H1 (cell line): ENCODE data around the gene SHISA9. TPM values are rescaled to one million over a fixed set of nuclear protein-coding genes. Genes with fewer than 3 reads are reported as not detected.

ENCODE experiments used
- CTCF ChIA-PET: fragments of 300-600 bp; sonication (Branson Sonifier 250); formaldehyde crosslinking; loops from one replicate; lab custom pipeline; 2021; ENCODE audit not compliant: partially characterized antibody; lab: Charles Lee
- POLR2A ChIA-PET: fragments of 300-600 bp; sonication (Branson Sonifier 250); formaldehyde crosslinking; loops from one replicate; lab custom pipeline; 2021; ENCODE audit warnings: inconsistent platforms; ENCODE audit not compliant: partially characterized antibody; lab: Charles Lee
- DNase-seq, 2 experiments: peaks; one replicate each; pipeline versions ENCODE4 v3.0.0 to v3.0.0-alpha.2; 2010 to 2022; ENCODE audit warnings: low spot score in 2 of 2, low read depth in 1 of 2, mixed read lengths in 1 of 2
- FAIRE-seq: peaks from 2 replicates; lab custom pipeline; 2011; peaks lifted over from hg19 to GRCh38; lab: Jason Lieb, UNC
- H2AFZ ChIP-seq: 2 replicates; pipeline ENCODE4 v1.8.1; 2012; ENCODE audit warnings: low read length, inconsistent platforms
- H2AK5ac ChIP-seq: 2 replicates; pipeline ENCODE4 v1.6.1; 2013; ENCODE audit warnings: low read depth, low read length
- H2BK120ac ChIP-seq: replicated peaks from 2 replicates; pipeline ENCODE3; 2013; ENCODE audit warnings: low read depth, low read length, inconsistent platforms
- H2BK12ac ChIP-seq: 2 replicates; pipeline ENCODE4 v1.6.1; 2013; ENCODE audit warnings: low read depth, low read length
- H2BK15ac ChIP-seq: 2 replicates; pipeline ENCODE4 v1.6.1; 2013; ENCODE audit warnings: low read length
- H2BK20ac ChIP-seq: 2 replicates; pipeline ENCODE4 v1.6.1; 2013; ENCODE audit warnings: low read length
- H2BK5ac ChIP-seq: 2 replicates; pipeline ENCODE4 v1.6.1; 2013; ENCODE audit warnings: low read depth, low read length
- H3K14ac ChIP-seq: 2 replicates; pipeline ENCODE4 v1.6.1; 2013; ENCODE audit warnings: inconsistent platforms; ENCODE audit not compliant: insufficient read length
- H3K18ac ChIP-seq: 2 replicates; pipeline ENCODE4 v1.6.1; 2013; ENCODE audit warnings: low read length; ENCODE audit errors: extremely low read depth
- H3K23ac ChIP-seq: 2 replicates; pipeline ENCODE4 v1.6.1; 2013; ENCODE audit warnings: inconsistent platforms; ENCODE audit not compliant: insufficient read length
- H3K23me2 ChIP-seq: 2 replicates; pipeline ENCODE4 v1.6.1; 2013; ENCODE audit warnings: low read depth, low read length
- H3K27ac ChIP-seq: 2 replicates; pipeline ENCODE4 v1.6.1; 2011; ENCODE audit warnings: low read depth, low read length, inconsistent platforms
- H3K27me3 ChIP-seq, 4 experiments: replicated peaks in 1 of 4; 1 replicate in 1 of 4; 2 replicates in 3 of 4; pipeline versions ENCODE4 v1.6.1 to v1.8.1; 2011 to 2013; ENCODE audit warnings: low read length in 3 of 4, mild to moderate bottlenecking in 3 of 4, inconsistent platforms in 2 of 4, mixed read lengths in 2 of 4, moderate library complexity in 1 of 4; ENCODE audit not compliant: control insufficient read depth in 3 of 4, insufficient read depth in 3 of 4; ENCODE audit errors: extremely low read depth in 1 of 4
- H3K36me3 ChIP-seq, 4 experiments: 2 replicates each; pipeline versions ENCODE4 v1.6.1 to v1.8.1; 2011 to 2013; ENCODE audit warnings: mild to moderate bottlenecking in 4 of 4, low read length in 3 of 4, moderate library complexity in 2 of 4, control low read depth in 1 of 4, inconsistent platforms in 1 of 4; ENCODE audit not compliant: insufficient read depth in 4 of 4, control insufficient read depth in 2 of 4
- H3K4ac ChIP-seq: replicated peaks from 2 replicates; pipeline ENCODE3; 2013; ENCODE audit warnings: low read length, low read depth, mixed read lengths, inconsistent platforms; ENCODE audit not compliant: insufficient read length
- H3K4me1 ChIP-seq, 4 experiments: replicated peaks in 1 of 4; 1 replicate in 1 of 4; 2 replicates in 3 of 4; pipeline versions ENCODE4 v1.6.1 to v1.8.1; 2011 to 2013; ENCODE audit warnings: low read length in 3 of 4, inconsistent platforms in 2 of 4, mixed read lengths in 1 of 4; ENCODE audit not compliant: insufficient read depth in 4 of 4, control insufficient read depth in 3 of 4
- H3K4me2 ChIP-seq, 2 experiments: 2 replicates each; pipeline versions ENCODE4 v1.6.1 to v1.8.1; 2011 to 2013; ENCODE audit warnings: low read depth in 2 of 2, low read length in 2 of 2, control low read depth in 1 of 2, inconsistent platforms in 1 of 2, mild to moderate bottlenecking in 1 of 2; ENCODE audit not compliant: insufficient read depth in 1 of 2
- H3K4me3 ChIP-seq, 4 experiments: fragments of 200-600, 300-600 bp in 1 of 4; sonication (generic), shearing (Covaris generic), sonication (Bioruptor Twin) in 1 of 4; 2 replicates each; pipeline versions ENCODE4 v1.5.1 to v1.8.1; 2011 to 2016; ENCODE audit warnings: low read length in 4 of 4, low read depth in 3 of 4, control low read depth in 2 of 4, inconsistent platforms in 2 of 4, mild to moderate bottlenecking in 2 of 4, mixed read lengths in 1 of 4, moderate library complexity in 1 of 4; ENCODE audit not compliant: insufficient read depth in 2 of 4; ENCODE audit errors: extremely low read depth in 1 of 4
- H3K56ac ChIP-seq: replicated peaks from 2 replicates; pipeline ENCODE3; 2013; ENCODE audit warnings: low read depth, mild to moderate bottlenecking, mixed read lengths, low read length, inconsistent platforms; ENCODE audit not compliant: insufficient read length
- H3K79me1 ChIP-seq: 2 replicates; pipeline ENCODE4 v1.6.1; 2013; ENCODE audit warnings: low read depth, low read length, control low read depth
- H3K79me2 ChIP-seq, 2 experiments: 2 replicates each; pipeline versions ENCODE4 v1.6.1 to v1.8.1; 2012 to 2013; ENCODE audit warnings: low read length in 2 of 2, mild to moderate bottlenecking in 2 of 2, inconsistent platforms in 1 of 2; ENCODE audit not compliant: insufficient read depth in 2 of 2, control insufficient read depth in 1 of 2
- H3K9ac ChIP-seq, 4 experiments: replicated peaks in 1 of 4; 1 replicate in 1 of 4; 2 replicates in 3 of 4; pipeline versions ENCODE4 v1.6.1 to v1.8.1; 2011 to 2013; ENCODE audit warnings: low read depth in 3 of 4, low read length in 3 of 4, control low read depth in 2 of 4, mild to moderate bottlenecking in 2 of 4, moderate library complexity in 2 of 4, inconsistent platforms in 1 of 4; ENCODE audit errors: extremely low read depth in 1 of 4
- H3K9me3 ChIP-seq, 2 experiments: 2 replicates each; pipeline versions ENCODE4 v1.6.1 to v1.8.1; 2012 to 2013; ENCODE audit warnings: mild to moderate bottlenecking in 2 of 2, moderate library complexity in 2 of 2, control low read depth in 1 of 2, inconsistent platforms in 1 of 2, low read depth in 1 of 2, low read length in 1 of 2, mixed read lengths in 1 of 2; ENCODE audit not compliant: insufficient read depth in 2 of 2
- H4K20me1 ChIP-seq, 2 experiments: replicated peaks in 1 of 2; 2 replicates each; pipeline versions ENCODE3 to v1.8.1; 2011 to 2013; ENCODE audit warnings: inconsistent platforms in 2 of 2, low read length in 2 of 2, mild to moderate bottlenecking in 1 of 2; ENCODE audit not compliant: insufficient read depth in 2 of 2, control insufficient read depth in 1 of 2
- H4K5ac ChIP-seq: 2 replicates; pipeline ENCODE4 v1.6.1; 2013; ENCODE audit warnings: low read length, low read depth, mixed read lengths, inconsistent platforms; ENCODE audit not compliant: insufficient read length
- H4K8ac ChIP-seq: 2 replicates; pipeline ENCODE4 v1.8.0; 2013; ENCODE audit warnings: mild to moderate bottlenecking, moderate library complexity, low read length, inconsistent platforms; ENCODE audit not compliant: insufficient read depth; ENCODE audit errors: extremely low read depth
- H4K91ac ChIP-seq: replicated peaks from 2 replicates; pipeline ENCODE3; 2013; ENCODE audit warnings: low read length, mixed read lengths, inconsistent platforms; ENCODE audit not compliant: insufficient read length
- CBX5 ChIP-seq: fragments of 300-800, 300-1000 bp; sonication (generic); IDR thresholded peaks from 2 replicates; pipeline ENCODE4 v1.7.1; 2016; ENCODE audit warnings: antibody characterized with exemption, low read length, low read depth
- CBX8 ChIP-seq: fragments of 300-800, 300-1000 bp; sonication (generic); IDR thresholded peaks from 2 replicates; pipeline ENCODE4 v1.7.1; 2016; ENCODE audit warnings: low read depth, low read length, borderline replicate concordance
- JUN ChIP-seq: IDR thresholded peaks from 2 replicates; pipeline ENCODE4 v1.6.1; 2011; ENCODE audit warnings: low read depth, mild to moderate bottlenecking, improper control_type of control experiment, low read length
- KDM4A ChIP-seq: IDR thresholded peaks from one replicate; pipeline ENCODE4 v1.7.1; 2012; ENCODE audit warnings: low read depth, mild to moderate bottlenecking, moderate library complexity, low read length, inconsistent platforms; ENCODE audit not compliant: severe bottlenecking
- MAFK ChIP-seq: IDR thresholded peaks from 2 replicates; pipeline ENCODE4 v1.6.1; 2012; ENCODE audit warnings: low read depth, mild to moderate bottlenecking, improper control_type of control experiment, low read length
- RBBP5 ChIP-seq: IDR thresholded peaks from 2 replicates; pipeline ENCODE4 v1.7.1; 2012; ENCODE audit warnings: low read depth, mild to moderate bottlenecking, inconsistent platforms, low read length, moderate library complexity, borderline replicate concordance
- SRF ChIP-seq: IDR thresholded peaks from 2 replicates; pipeline ENCODE4 v1.6.1; 2011; ENCODE audit warnings: mild to moderate bottlenecking, low read depth, low read length, moderate library complexity
- WGBS, 2 experiments: shearing (Covaris generic) in 1 of 2; methylation state at CpG; one replicate each; pipeline versions ENCODE4 v1.1.6 to v1.1.7; 2013 to 2015; ENCODE audit warnings: low lambda C conversion rate in 2 of 2, mixed read lengths in 2 of 2, inconsistent platforms in 1 of 2, low coverage in 1 of 2, missing lambda C conversion rate in 1 of 2; ENCODE audit not compliant: insufficient replicate concordance in 2 of 2, insufficient coverage in 1 of 2, insufficient read length in 1 of 2; ENCODE audit errors: extremely low coverage in 1 of 2, missing lambda C conversion rate in 1 of 2; 5-methylcytosine and 5-hydroxymethylcytosine counted together
- polyA plus RNA-seq, 7 experiments: library from polyadenylated mRNA; depleted of rRNA in 3 of 7; stranded (reverse) in 5 of 7; unstranded in 2 of 7; fragments of >200 nt in 5 of 7; fragments of 200-250 nt in 2 of 7; gene quantifications; 1 replicate in 5 of 7; 2 replicates in 1 of 7; 4 replicates in 1 of 7; pipeline versions ENCODE4 v1.2.1 to v1.2.3, GENCODE V29; 2011 to 2013; ENCODE audit warnings: missing spikeins in 2 of 7, mixed read lengths in 2 of 7
- total RNA-seq: library from RNA; stranded (reverse); fragmentation: NEBNext Ultra II Directional; extraction: Animal tissue kit (Norgen Biotek cat#: 25700); gene quantifications from 2 replicates; pipeline ENCODE4 v1.2.1, GENCODE V29; 2021
- TF ChIP-seq, protein P1 (sequence below), 3 experiments: IDR thresholded peaks; 1 replicate in 2 of 3; 2 replicates in 1 of 3; pipeline versions ENCODE4 v1.5.1 to v1.6.1; 2011; ENCODE audit warnings: low read length in 3 of 3, mild to moderate bottlenecking in 3 of 3, inconsistent platforms in 2 of 3, low read depth in 1 of 3, moderate library complexity in 1 of 3; ENCODE audit not compliant: insufficient read depth in 1 of 3; ENCODE audit errors: control extremely low read depth in 1 of 3

Gene SHISA9
- total and polyA plus RNA-seq, 2 of the 8 experiments (the other 6 are each of a cell fraction or from before 2014, with no cell fraction given): 25.6 to 39.8 TPM

DNA sequence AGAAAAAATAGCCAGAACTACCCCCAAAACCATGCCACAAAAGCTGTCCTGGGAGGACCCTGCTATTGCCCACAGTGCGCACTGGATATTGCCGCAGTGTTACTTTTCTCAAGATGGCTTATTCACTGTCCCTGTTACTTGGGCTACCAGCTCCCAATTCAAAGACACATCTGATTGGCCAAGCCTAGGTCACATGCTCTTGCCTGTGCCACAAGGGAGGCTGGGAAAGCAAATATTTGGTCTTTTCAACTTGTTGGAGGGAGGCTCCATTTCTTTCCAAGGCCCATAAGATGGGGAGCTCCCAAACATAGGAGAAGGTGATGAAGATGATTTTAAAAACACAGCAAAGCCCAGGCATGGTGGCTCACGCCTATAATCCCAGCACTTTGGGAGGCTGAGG is 257.0 kb downstream of the SHISA9 start:
- H3K23me2 ChIP-seq: peaks cover 4% of the 10 kb centered on the region; the same call in 1 of the 2 replicates
- FAIRE-seq: no peak
- 91% methylated on average over 3 of the region's 3 CpGs; no CpG with 5 or more reads in 1 of the 2 experiments for WGBS, 2 experiments
- H4K20me1 ChIP-seq: no peaks in the 10 kb centered on the region
- H3K56ac ChIP-seq: no peak overlapping the region
- no peak overlapping the region for H2BK20ac ChIP-seq
- H4K91ac ChIP-seq: no peak overlapping the region
- H2BK12ac ChIP-seq: no peak overlapping the region
- no peak overlapping the region for H4K8ac ChIP-seq
- no peak overlapping the region for H3K18ac ChIP-seq
- no peak overlapping the region for H2AFZ ChIP-seq
- no peak overlapping the region for H3K4me3 ChIP-seq
- peaks cover 0 to 59% of the 10 kb centered on the region in 2 experiments; a peak in 3 of 4 replicates for H3K79me2 ChIP-seq
- no peak overlapping the region for H3K9ac ChIP-seq
- H2AK5ac ChIP-seq: no peak overlapping the region
- H3K14ac ChIP-seq: no peak overlapping the region
- H3K36me3 ChIP-seq: no peaks in the 10 kb centered on the region
- TF ChIP-seq RBBP5 (no peak), SRF (no peak), MAFK (no peak), JUN (no peak), KDM4A (no peak), CBX8 (no peak), CBX5 (no peak)
- TF ChIP-seq, protein P1, sequence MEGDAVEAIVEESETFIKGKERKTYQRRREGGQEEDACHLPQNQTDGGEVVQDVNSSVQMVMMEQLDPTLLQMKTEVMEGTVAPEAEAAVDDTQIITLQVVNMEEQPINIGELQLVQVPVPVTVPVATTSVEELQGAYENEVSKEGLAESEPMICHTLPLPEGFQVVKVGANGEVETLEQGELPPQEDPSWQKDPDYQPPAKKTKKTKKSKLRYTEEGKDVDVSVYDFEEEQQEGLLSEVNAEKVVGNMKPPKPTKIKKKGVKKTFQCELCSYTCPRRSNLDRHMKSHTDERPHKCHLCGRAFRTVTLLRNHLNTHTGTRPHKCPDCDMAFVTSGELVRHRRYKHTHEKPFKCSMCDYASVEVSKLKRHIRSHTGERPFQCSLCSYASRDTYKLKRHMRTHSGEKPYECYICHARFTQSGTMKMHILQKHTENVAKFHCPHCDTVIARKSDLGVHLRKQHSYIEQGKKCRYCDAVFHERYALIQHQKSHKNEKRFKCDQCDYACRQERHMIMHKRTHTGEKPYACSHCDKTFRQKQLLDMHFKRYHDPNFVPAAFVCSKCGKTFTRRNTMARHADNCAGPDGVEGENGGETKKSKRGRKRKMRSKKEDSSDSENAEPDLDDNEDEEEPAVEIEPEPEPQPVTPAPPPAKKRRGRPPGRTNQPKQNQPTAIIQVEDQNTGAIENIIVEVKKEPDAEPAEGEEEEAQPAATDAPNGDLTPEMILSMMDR (IDR thresholded peaks at IDR 0.05; ENCODE audit: control extremely low read depth in 1 of 3, insufficient read depth in 1 of 3, low read depth in 1 of 3, low read length in 3 of 3): no peak
- H3K9me3 ChIP-seq: no peaks in the 10 kb centered on the region
- ChIA-PET POLR2A (interaction anchor here (1.7 kb wide), 1 partner anchor 8 kb away, joined by 8 read pairs; no protein-coding TSS in a partner anchor), CTCF (interaction anchor here (1.0 kb wide), 1 partner anchor 251 kb away, joined by 3 read pairs; no protein-coding TSS in a partner anchor)
- peaks cover 7% of the 10 kb centered on the region; the same call in 1 of the 2 replicates for H3K79me1 ChIP-seq
- H3K27ac ChIP-seq: no peak overlapping the region
- H2BK120ac ChIP-seq: no peak overlapping the region
- H3K4me1 ChIP-seq: peaks cover 5 to 39% (median 21%) of the 10 kb centered on the region in 4 experiments
- no peak overlapping the region for H4K5ac ChIP-seq
- no peak overlapping the region for H3K4me2 ChIP-seq
- H2BK5ac ChIP-seq: no peak overlapping the region
- H3K4ac ChIP-seq: no peak overlapping the region
- H3K23ac ChIP-seq: no peak overlapping the region
- no peak for DNase-seq
- no peaks in the 10 kb centered on the region for H3K27me3 ChIP-seq
- no peak overlapping the region for H2BK15ac ChIP-seq
